ENCODE results near the gene GTSE1. TPM values are rescaled to one million over a fixed set of nuclear protein-coding genes. Genes with fewer than 3 reads are reported as not detected.

GTSE1 gene
- total RNA-seq, 1 experiment from 2014 or later = 20.6 TPM

- Histone ChIP-seq H3K79me2 (ENCODE audit: low read length) (no peaks in the 10 kb centered on the region), H3K9me3 (ENCODE audit: low read length) (no peaks in the 10 kb centered on the region), H3K4me3 (ENCODE audit: low read length) (no peak overlapping the region), H3K9ac (ENCODE audit: low read length) (no peak overlapping the region), H4K20me1 (ENCODE audit: low read length) (no peaks in the 10 kb centered on the region), H2AFZ (ENCODE audit: low read length) (no peak overlapping the region), H3K36me3 (ENCODE audit: low read depth, low read length) (no peaks in the 10 kb centered on the region), H3K4me2 (ENCODE audit: low read length) (no peak overlapping the region), H3K4me1 (ENCODE audit: insufficient read depth, low read length) (no peaks in the 10 kb centered on the region), H3K27me3 (ENCODE audit: low read length) (no peaks in the 10 kb centered on the region), H3K27ac (ENCODE audit: low read length) (no peak overlapping the region), H3K9me2 (replicated peaks; ENCODE audit: low read length) (no peaks in the 10 kb centered on the region), H3F3A (ENCODE audit: low read length, unreplicated experiment) (no peaks in the 10 kb centered on the region)
- no peak for DNase-seq
- TF ChIP-seq CTCF (conservative IDR thresholded peaks at IDR 0.05; ENCODE audit: low read depth, low read length) = no peak
- TF ChIP-seq EZH2phosphoT487 (IDR thresholded peaks at IDR 0.05; ENCODE audit: borderline replicate concordance, low read length) = no peak
- TF ChIP-seq EZH2 (IDR thresholded peaks at IDR 0.05; ENCODE audit: low read length, unreplicated experiment) = no peak
- intact Hi-C loops (cut with micrococcal nuclease) = no loop called here
- ATAC-seq = no peak
- ChIA-PET POLR2A (ENCODE audit: unreplicated experiment) (no interaction called here), CTCF (no interaction called here)
- BruUV-seq (replicated peaks) = no TSS peak
Measured at GRCh38 chr22:46361826-46362202, 65.1 kb downstream of the GTSE1 start.

GRCh38 chr22:46362203-46362933 lies 65.7 kb downstream of the GTSE1 start:
- Histone ChIP-seq H2AFZ (ENCODE audit: low read length) (no peak overlapping the region), H3K9me2 (replicated peaks; ENCODE audit: low read length) (no peaks in the 10 kb centered on the region), H3K9ac (ENCODE audit: low read length) (no peak overlapping the region), H3K4me3 (ENCODE audit: low read length) (no peak overlapping the region), H3K4me2 (ENCODE audit: low read length) (no peak overlapping the region), H3K79me2 (ENCODE audit: low read length) (no peaks in the 10 kb centered on the region), H3K27ac (ENCODE audit: low read length) (no peak overlapping the region), H4K20me1 (ENCODE audit: low read length) (no peaks in the 10 kb centered on the region), H3K36me3 (ENCODE audit: low read depth, low read length) (no peaks in the 10 kb centered on the region), H3K4me1 (ENCODE audit: insufficient read depth, low read length) (no peaks in the 10 kb centered on the region), H3K27me3 (ENCODE audit: low read length) (no peaks in the 10 kb centered on the region), H3F3A (ENCODE audit: low read length, unreplicated experiment) (no peaks in the 10 kb centered on the region), H3K9me3 (ENCODE audit: low read length) (no peaks in the 10 kb centered on the region)
- BruUV-seq (replicated peaks) = no TSS peak
- intact Hi-C loops (cut with micrococcal nuclease) = no loop called here
- CTCF ChIA-PET = no interaction called here
- POLR2A ChIA-PET (ENCODE audit: unreplicated experiment) = no interaction called here
- ATAC-seq (no peak), DNase-seq (no peak)
- TF ChIP-seq EZH2phosphoT487 (IDR thresholded peaks at IDR 0.05; ENCODE audit: borderline replicate concordance, low read length) (no peak), CTCF (conservative IDR thresholded peaks at IDR 0.05; ENCODE audit: low read depth, low read length) (no peak), EZH2 (IDR thresholded peaks at IDR 0.05; ENCODE audit: low read length, unreplicated experiment) (no peak)

- Histone ChIP-seq H3K4me3 (ENCODE audit: low read length) (no peak overlapping the region), H3K27ac (ENCODE audit: low read length) (no peak overlapping the region), H3K4me1 (ENCODE audit: insufficient read depth, low read length) (no peaks in the 10 kb centered on the region), H3F3A (ENCODE audit: low read length, unreplicated experiment) (no peaks in the 10 kb centered on the region), H3K36me3 (ENCODE audit: low read depth, low read length) (no peaks in the 10 kb centered on the region), H3K4me2 (ENCODE audit: low read length) (no peak overlapping the region), H3K79me2 (ENCODE audit: low read length) (no peaks in the 10 kb centered on the region), H4K20me1 (ENCODE audit: low read length) (no peaks in the 10 kb centered on the region), H2AFZ (ENCODE audit: low read length) (no peak overlapping the region), H3K9ac (ENCODE audit: low read length) (no peak overlapping the region), H3K27me3 (ENCODE audit: low read length) (no peaks in the 10 kb centered on the region), H3K9me3 (ENCODE audit: low read length) (no peaks in the 10 kb centered on the region), H3K9me2 (replicated peaks; ENCODE audit: low read length) (no peaks in the 10 kb centered on the region)
- POLR2A ChIA-PET (ENCODE audit: unreplicated experiment) = no interaction called here
- no peak for ATAC-seq
- BruUV-seq (replicated peaks) = no TSS peak
- intact Hi-C loops (cut with micrococcal nuclease) = no loop called here
- CTCF ChIA-PET = no interaction called here
- no peak for DNase-seq
- no peak for TF ChIP-seq EZH2phosphoT487 (IDR thresholded peaks at IDR 0.05; ENCODE audit: borderline replicate concordance, low read length)
- TF ChIP-seq EZH2 (IDR thresholded peaks at IDR 0.05; ENCODE audit: low read length, unreplicated experiment) = no peak
- no peak for TF ChIP-seq CTCF (conservative IDR thresholded peaks at IDR 0.05; ENCODE audit: low read depth, low read length)
Measured at GRCh38 chr22:46362934-46363515, 66.4 kb downstream of the GTSE1 start.
